HS-27A (cell line): ENCODE measurements around the gene UQCRH.
A peak's percentile ranks its signal among the peaks of the same experiment; 100 is the strongest.
"Not testable (repeated sequence)": the region's sequence is repeated elsewhere in the genome, so short reads cannot be mapped to it uniquely, and the experiment has no call there.

Experiments used
- DNase-seq: peaks from one replicate; pipeline ENCODE4 v3.0.0-alpha.2; 2012; ENCODE audit warnings: low read depth, missing footprints

Gene UQCRH

GRCh38 chr1:46333300-46334029 is 30.0 kb downstream of the UQCRH start:
- DNase-seq: no peak

DNA sequence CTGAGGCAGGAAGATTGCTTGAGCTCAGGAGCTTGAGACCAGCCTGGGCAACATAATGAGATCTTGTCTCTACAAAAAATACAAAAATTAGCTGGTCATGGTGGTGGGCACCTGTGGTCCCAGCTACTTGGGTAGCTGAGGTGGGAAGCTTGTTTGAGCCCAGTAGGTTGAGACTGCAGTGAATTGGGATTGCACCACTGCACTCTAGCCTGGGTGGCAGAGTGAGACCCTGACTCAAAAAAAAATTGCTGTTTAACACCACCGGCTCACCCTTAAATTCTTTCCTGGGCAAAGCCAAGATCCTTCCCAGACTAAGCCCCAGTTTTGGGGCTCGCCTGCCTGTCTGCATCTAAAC is 30.5 kb downstream of the UQCRH start:
- no peak for DNase-seq

DNA sequence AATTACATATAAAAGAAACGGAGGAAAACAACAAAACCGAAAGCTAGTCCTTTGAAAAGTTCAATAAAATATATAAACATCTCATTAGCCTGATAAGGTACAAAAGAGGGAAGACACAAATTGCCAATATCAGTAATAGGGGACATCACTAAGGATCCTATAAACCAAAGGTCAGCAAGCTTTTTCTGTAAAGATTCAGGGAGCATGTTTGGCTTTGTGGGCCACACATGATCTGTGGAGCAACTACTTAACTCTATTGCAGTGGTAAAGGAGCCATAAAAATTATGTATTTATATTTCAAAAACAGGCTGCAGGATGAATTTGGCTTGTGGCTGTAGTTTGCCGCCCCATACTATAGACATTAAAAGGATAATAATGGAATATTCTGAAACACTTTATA is 31.6 kb downstream of the UQCRH start:
- DNase-seq: no peak

DNA sequence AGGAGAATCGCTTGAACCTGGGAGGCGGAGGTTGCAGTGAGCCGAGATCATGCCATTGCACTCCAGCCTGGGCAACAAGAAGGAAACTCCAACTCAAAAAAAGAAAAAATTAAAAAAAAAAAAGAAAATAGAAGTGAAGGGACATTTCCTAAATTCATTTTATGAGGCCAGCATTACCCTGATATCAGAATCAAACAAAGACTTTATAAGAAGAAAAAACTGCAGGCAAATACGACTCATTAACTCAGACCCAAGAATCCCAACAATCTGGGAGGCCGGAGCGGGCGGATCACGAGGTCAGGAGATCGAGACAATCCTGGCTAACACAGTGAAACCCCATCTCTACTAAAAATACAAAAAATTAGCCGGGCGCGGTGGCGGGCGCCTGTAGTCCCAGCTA is 33.9 kb downstream of the UQCRH start:
- not testable (repeated sequence) for DNase-seq

- DNase-seq: peak; percentile 83
These were observed 37.1 kb downstream of the UQCRH start, which contains the start of gene NSUN4 for GRCh38 chr1:46340404-46341221. TSS of gene NSUN4 (plus strand) at chr1:46340807. CDS start at chr1:46340827, 20 bp downstream.

GRCh38 chr1:46341222-46342083 is 38.0 kb downstream of the UQCRH start:
- DNase-seq: no peak

DNA sequence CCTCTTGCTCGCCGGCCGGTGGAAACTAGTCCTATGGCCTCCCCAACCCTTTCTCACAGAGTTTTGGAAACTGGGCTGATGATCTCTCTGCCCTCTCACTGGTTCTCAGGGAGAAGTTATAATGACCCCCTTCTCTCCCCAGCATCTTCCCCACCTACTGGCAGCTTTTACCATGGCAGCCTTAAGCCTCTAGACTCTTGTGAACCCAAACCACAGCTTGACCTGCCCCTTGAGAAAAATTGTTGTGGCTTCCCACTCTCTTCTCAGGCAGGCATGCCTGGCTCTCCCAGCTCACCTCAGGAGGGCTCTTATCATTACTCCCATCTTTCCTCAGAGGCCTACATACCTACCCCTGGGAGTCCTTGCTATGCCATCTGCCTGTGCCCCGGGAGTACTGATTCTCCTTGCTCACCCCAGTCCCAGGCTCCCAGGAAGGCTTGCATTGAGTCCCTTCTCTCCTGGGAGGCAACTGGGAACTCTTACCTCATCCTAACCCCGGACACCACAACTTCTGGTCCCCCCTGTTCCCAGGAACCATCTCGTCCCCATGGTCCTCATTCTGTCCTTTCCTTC is 38.7 kb downstream of the UQCRH start:
- DNase-seq: no peak

DNA sequence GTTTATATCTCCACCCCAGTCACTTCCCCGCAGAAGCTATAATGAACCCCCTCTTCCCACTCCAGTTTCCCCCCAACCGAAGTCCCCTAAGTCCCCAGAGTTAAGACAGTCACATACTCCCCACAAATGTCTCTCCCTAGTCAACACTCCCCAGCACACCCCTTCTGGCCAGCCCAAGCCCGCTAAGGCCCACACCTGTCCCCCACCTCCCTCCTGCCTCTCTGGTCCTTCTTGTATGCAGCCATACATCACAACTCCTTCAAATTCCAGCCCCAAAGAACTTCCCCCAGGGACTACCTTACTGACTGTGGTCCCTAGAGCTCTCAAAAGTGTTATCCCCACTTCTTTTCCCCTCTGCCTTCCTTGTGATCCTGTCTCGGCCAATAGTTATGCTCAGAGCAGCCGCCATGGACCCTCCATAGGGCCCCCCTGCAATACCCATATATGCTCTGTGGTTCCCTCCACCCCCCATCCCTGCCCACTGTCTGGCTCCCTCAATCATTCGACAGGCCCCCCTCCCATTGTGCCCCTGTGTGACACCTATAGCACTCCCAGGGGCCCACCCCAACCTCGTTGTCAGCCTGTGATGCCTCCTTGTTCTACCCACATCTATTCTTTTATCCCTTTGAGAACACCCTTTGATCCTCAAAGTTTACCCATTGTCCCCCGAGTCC is 39.3 kb downstream of the UQCRH start:
- no peak for DNase-seq

DNA sequence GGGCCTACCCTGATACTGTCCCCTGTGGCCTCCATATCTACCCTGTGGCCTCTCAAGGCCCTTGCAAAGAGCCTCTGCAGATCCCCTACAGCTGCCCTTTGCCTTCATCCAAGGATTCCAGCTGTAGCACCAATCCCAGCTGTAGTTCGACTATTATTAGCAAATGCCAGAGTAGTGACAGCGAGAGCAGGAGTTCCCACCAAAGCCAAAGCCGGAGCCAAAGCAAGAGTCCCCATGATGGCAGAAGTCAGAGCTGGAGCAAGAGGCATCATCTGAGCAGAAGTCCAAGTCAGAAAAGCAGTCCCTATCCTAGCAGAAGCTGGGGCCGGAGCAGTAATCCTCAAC is 39.8 kb downstream of the UQCRH start:
- no peak for DNase-seq

- no peak for DNase-seq
These were observed 40.2 kb downstream of the UQCRH start for GRCh38 chr1:46343705-46344104.

GRCh38 chr1:46344481-46344880 is 41.0 kb downstream of the UQCRH start:
- no peak for DNase-seq

GRCh38 chr1:46345281-46345680 is 41.8 kb downstream of the UQCRH start:
- DNase-seq: no peak

GRCh38 chr1:46352363-46352762 is 48.9 kb downstream of the UQCRH start:
- no peak for DNase-seq

DNA sequence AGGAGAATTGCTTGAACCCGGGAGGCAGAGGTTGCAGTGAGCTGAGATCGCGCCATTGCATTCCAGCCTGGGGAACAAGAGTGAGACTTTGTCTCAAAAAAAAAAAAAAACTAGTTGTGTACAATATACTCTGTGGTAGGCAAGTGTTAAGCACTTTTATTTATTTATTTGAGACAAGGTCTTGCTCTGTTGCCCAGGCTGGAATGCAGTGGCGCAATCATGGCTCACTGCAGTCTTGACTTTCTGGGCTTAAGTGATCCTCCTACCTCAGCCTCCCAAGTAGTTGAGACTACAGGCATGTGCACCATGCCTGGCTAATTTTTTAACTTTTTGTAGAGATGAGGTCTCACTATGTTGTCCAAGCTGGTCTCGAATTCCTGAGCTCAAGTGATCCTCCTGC is 52.4 kb downstream of the UQCRH start:
- DNase-seq: not testable (repeated sequence)

DNA sequence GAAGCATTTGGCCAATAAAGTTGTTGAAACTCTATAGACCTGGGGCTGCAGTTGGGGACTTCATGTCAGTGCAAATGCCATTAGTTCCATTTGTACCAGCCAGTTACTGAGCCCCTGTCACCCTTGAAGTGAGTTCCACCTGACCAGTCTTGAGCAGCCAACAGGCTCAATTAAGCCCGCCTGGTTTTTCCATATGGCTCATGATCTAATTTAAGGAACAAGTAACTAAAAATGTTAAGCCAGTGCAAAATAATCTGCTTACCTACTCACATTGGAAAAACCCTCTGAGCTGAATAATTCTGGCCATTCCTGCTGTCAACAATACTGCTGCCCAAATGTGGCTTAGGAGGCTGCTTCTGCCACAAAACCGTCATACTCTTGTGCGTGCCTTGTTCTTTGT is 58.7 kb downstream of the UQCRH start:
- DNase-seq: no peak

GRCh38 chr1:46363121-46363520 is 59.6 kb downstream of the UQCRH start:
- DNase-seq: no peak

- DNase-seq: no peak
These were observed 61.1 kb downstream of the UQCRH start for GRCh38 chr1:46364612-46365011.

GRCh38 chr1:46365796-46366195 is 62.3 kb downstream of the UQCRH start:
- not testable (repeated sequence) for DNase-seq
